C4-2B (cell line): ENCODE measurements around the gene NVL.

ENCODE experiments used
- ZFX ChIP-seq: fragments of 450-650 bp; IDR thresholded peaks from 2 replicates; pipeline ENCODE4 v1.6.1; 2017
- TF ChIP-seq, protein P1 (sequence below): fragments of 450-650 bp; conservative IDR thresholded peaks from 2 replicates; pipeline ENCODE4 v1.5.1; 2017; ENCODE audit warnings: mild to moderate bottlenecking

DNA sequence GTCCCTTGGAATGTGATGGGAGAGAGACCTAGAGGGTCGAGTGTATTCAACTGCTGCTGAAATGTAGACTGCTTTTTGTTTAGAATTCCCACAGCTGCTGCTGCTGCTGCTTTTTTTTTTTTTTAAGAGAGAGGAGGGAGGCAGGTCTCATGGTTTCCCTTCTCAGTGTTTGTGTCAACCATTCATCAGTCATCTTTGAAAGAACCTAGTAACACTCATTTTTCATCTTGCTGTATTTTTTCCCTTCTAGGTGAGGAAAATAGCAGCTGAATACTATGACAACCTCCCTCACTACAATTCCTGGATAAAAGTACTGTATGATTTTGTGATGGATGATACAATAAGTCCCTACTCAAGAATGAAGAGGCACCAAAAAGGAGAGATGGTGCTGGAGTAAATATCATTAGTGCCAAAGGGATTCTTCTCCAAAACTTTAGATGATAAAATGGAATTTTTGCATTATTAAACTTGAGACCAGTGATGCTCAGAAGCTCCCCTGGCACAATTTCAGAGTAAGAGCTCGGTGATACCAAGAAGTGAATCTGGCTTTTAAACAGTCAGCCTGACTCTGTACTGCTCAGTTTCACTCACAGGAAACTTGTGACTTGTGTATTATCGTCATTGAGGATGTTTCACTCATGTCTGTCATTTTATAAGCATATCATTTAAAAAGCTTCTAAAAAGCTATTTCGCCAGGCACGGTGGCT is 137.7 kb downstream of the NVL start:
- TF ChIP-seq, protein P1, sequence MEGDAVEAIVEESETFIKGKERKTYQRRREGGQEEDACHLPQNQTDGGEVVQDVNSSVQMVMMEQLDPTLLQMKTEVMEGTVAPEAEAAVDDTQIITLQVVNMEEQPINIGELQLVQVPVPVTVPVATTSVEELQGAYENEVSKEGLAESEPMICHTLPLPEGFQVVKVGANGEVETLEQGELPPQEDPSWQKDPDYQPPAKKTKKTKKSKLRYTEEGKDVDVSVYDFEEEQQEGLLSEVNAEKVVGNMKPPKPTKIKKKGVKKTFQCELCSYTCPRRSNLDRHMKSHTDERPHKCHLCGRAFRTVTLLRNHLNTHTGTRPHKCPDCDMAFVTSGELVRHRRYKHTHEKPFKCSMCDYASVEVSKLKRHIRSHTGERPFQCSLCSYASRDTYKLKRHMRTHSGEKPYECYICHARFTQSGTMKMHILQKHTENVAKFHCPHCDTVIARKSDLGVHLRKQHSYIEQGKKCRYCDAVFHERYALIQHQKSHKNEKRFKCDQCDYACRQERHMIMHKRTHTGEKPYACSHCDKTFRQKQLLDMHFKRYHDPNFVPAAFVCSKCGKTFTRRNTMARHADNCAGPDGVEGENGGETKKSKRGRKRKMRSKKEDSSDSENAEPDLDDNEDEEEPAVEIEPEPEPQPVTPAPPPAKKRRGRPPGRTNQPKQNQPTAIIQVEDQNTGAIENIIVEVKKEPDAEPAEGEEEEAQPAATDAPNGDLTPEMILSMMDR, result no peak
- TF ChIP-seq ZFX, result no peak
